Hepatocyte (in vitro differentiated cells): ENCODE results near the gene ZNF467.

ENCODE experiments used
- EZH2 ChIP-seq: fragments of 200-600 bp; sonication (generic); IDR thresholded peaks from 2 replicates; pipeline ENCODE4 v1.6.1; 2016; ENCODE audit warnings: antibody characterized with exemption, mild to moderate bottlenecking, borderline replicate concordance
- EZH2phosphoT487 ChIP-seq: fragments of 200-600 bp; sonication (generic); IDR thresholded peaks from one replicate; pipeline ENCODE4 v1.6.1; 2018; ENCODE audit warnings: antibody characterized with exemption, mild to moderate bottlenecking, low read depth, moderate library complexity; ENCODE audit not compliant: unreplicated experiment, severe bottlenecking
- TF ChIP-seq, protein P1 (sequence below): fragments of 200-600 bp; sonication (generic); IDR thresholded peaks from 2 replicates; pipeline ENCODE4 v1.5.1; 2016; ENCODE audit warnings: antibody characterized with exemption, mild to moderate bottlenecking; ENCODE audit not compliant: poor library complexity

DNA sequence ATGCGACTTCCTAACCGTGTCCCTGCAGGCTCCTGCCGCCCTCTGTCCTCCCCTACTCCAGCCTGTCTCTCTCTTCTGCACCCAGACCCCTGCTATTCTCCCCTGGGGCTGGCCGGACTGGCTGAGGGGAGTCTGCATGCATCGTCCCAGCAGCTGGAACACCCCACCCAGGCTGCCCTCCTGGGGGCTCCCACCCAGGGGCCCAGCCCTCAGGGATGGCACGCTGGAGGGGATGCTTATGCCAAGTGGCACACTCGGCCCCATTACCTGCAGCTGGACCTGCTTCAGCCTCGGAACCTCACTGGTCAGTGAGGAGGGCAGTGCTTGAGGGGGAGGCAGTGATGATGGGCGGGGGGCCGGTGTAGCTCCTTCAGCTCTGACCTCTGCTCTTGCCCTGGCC lies 21.7 kb upstream of the ZNF467 start:
- TF ChIP-seq, protein P1, sequence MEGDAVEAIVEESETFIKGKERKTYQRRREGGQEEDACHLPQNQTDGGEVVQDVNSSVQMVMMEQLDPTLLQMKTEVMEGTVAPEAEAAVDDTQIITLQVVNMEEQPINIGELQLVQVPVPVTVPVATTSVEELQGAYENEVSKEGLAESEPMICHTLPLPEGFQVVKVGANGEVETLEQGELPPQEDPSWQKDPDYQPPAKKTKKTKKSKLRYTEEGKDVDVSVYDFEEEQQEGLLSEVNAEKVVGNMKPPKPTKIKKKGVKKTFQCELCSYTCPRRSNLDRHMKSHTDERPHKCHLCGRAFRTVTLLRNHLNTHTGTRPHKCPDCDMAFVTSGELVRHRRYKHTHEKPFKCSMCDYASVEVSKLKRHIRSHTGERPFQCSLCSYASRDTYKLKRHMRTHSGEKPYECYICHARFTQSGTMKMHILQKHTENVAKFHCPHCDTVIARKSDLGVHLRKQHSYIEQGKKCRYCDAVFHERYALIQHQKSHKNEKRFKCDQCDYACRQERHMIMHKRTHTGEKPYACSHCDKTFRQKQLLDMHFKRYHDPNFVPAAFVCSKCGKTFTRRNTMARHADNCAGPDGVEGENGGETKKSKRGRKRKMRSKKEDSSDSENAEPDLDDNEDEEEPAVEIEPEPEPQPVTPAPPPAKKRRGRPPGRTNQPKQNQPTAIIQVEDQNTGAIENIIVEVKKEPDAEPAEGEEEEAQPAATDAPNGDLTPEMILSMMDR: no peak
- TF ChIP-seq EZH2 (no peak), EZH2phosphoT487 (no peak)
